Sciatic nerve (tissue), 2 donors: ENCODE results near the gene ACSF2. TPM values are rescaled to one million over a fixed set of nuclear protein-coding genes. Genes with fewer than 3 reads are reported as not detected.
"Not testable (repeated sequence)": the region's sequence is repeated elsewhere in the genome, so short reads cannot be mapped to it uniquely, and the experiment has no call there.

ENCODE experiments used
- ATAC-seq: fragments of 200-7000 bp; cut with Tn5 transposase; one replicate; pipeline ENCODE4 v1.9.1; 2020; ENCODE audit warnings: mild to moderate bottlenecking, moderate library complexity
- DNase-seq: peaks from one replicate; pipeline ENCODE4 v3.0.0-alpha.2; 2020; ENCODE audit warnings: low spot score
- intact Hi-C: fragments of 100-400 bp; cut with DNase I; formaldehyde crosslinking; loops from one replicate; pipeline ENCODE4 v1.14.2; 2022
- total RNA-seq: library from RNA; stranded (reverse); fragmentation: NEBNext Ultra II Directional; extraction: Animal tissue kit (Norgen Biotek cat#: 25700); gene quantifications from one replicate; pipeline ENCODE4 v1.2.1, GENCODE V29; 2021
- donor health status: DM: no; HTN: no; CAD: no.
- donor health status: DM: no; HTN: no; CAD: no.

Gene ACSF2
- total RNA-seq, result 37.8 TPM

- ATAC-seq (peak; percentile 80), DNase-seq (peak; percentile 84)
- intact Hi-C loops, result no loop called here
These were observed at the start of gene ACSF2 for GRCh38 chr17:50425682-50426471. ACSF2 (plus strand) TSS chr17:50426218; CDS start chr17:50426262, 44 bp downstream.

- ATAC-seq (no peak), DNase-seq (no peak)
- intact Hi-C loops, result no loop called here
These were observed 46.5 kb upstream of the ACSF2 start for GRCh38 chr17:50379351-50380132.

GRCh38 chr17:50380369-50381259 lies 45.4 kb upstream of the ACSF2 start:
- intact Hi-C loops, result no loop called here
- DNase-seq, result no peak

GRCh38 chr17:50381260-50381815 lies 44.7 kb upstream of the ACSF2 start:
- DNase-seq, result no peak
- intact Hi-C loops, result no loop called here
- no peak for ATAC-seq

More at GRCh38 chr17:50380369-50381259, 45.4 kb upstream of the ACSF2 start:
- no peak for ATAC-seq

- intact Hi-C loops, result no loop called here
- DNase-seq, result no peak
- no peak for ATAC-seq
These were observed 44.1 kb upstream of the ACSF2 start for GRCh38 chr17:50381920-50382319.

GRCh38 chr17:50382931-50383330 lies 43.1 kb upstream of the ACSF2 start:
- DNase-seq, result no peak
- no peak for ATAC-seq
- intact Hi-C loops, result no loop called here

GRCh38 chr17:50386510-50386909 lies 39.5 kb upstream of the ACSF2 start:
- intact Hi-C loops, result no loop called here
- DNase-seq (no peak), ATAC-seq (no peak)

GRCh38 chr17:50388728-50389127 lies 37.3 kb upstream of the ACSF2 start:
- intact Hi-C loops, result no loop called here
- no peak for DNase-seq
- no peak for ATAC-seq

- intact Hi-C loops, result no loop called here
- DNase-seq (no peak), ATAC-seq (no peak)
These were observed 36.5 kb upstream of the ACSF2 start for GRCh38 chr17:50389534-50389933.

- ATAC-seq, result no peak
- DNase-seq, result no peak
- intact Hi-C loops, result no loop called here
These were observed 33.4 kb upstream of the ACSF2 start for GRCh38 chr17:50392621-50393020.

- DNase-seq, result no peak
- intact Hi-C loops, result no loop called here
These were observed 32.3 kb upstream of the ACSF2 start for GRCh38 chr17:50393700-50394099.

GRCh38 chr17:50394711-50395110 lies 31.3 kb upstream of the ACSF2 start:
- intact Hi-C loops, result no loop called here
- DNase-seq, result no peak
- no peak for ATAC-seq

More at GRCh38 chr17:50393700-50394099, 32.3 kb upstream of the ACSF2 start:
- no peak for ATAC-seq

- DNase-seq, result no peak
- peak; percentile 47 for ATAC-seq
- intact Hi-C loops, result no loop called here
These were observed 29.5 kb upstream of the ACSF2 start for GRCh38 chr17:50396261-50397110.

GRCh38 chr17:50397111-50397918 lies 28.7 kb upstream of the ACSF2 start, which contains the start of gene LRRC59:
LRRC59 (minus strand) TSS chr17:50397523; CDS start chr17:50397317, 206 bp downstream.
- intact Hi-C loops, result no loop called here
- ATAC-seq (peak; percentile 97), DNase-seq (peak; percentile 94)

GRCh38 chr17:50397919-50398285 lies 28.1 kb upstream of the ACSF2 start:
- intact Hi-C loops, result no loop called here
- ATAC-seq (peak; percentile 4), DNase-seq (no peak)

- DNase-seq, ATAC-seq, intact Hi-C loops: not testable (repeated sequence)
These were observed 27.3 kb upstream of the ACSF2 start for GRCh38 chr17:50398672-50399071.

GRCh38 chr17:50399591-50399990 lies 26.4 kb upstream of the ACSF2 start:
- DNase-seq, ATAC-seq, intact Hi-C loops: not testable (repeated sequence)
